HFF-Myc (cell line): ENCODE measurements around the gene TTC9.

ENCODE experiments used
- DNase-seq: peaks from one replicate; pipeline ENCODE4 v3.0.0-alpha.2; 2011; ENCODE audit warnings: low read depth; ENCODE audit errors: extremely low read depth
- H3K4me3 ChIP-seq: replicated peaks from 2 replicates; pipeline ENCODE4 v1.5.1; 2011; ENCODE audit warnings: low read depth, mild to moderate bottlenecking, control low read depth, low read length
- CTCF ChIP-seq: IDR thresholded peaks from 2 replicates; pipeline ENCODE4 v1.5.1; 2012; ENCODE audit warnings: mild to moderate bottlenecking, low read depth, low read length, control low read depth; ENCODE audit errors: missing control alignments

TTC9 gene

GRCh38 chr14:70653662-70654061 is 11.9 kb downstream of the TTC9 start:
- TF ChIP-seq CTCF = no peak
- no peak overlapping the region for H3K4me3 ChIP-seq

GRCh38 chr14:70654632-70655031 is 12.9 kb downstream of the TTC9 start:
- DNase-seq = no peak
- no peak overlapping the region for H3K4me3 ChIP-seq
- TF ChIP-seq CTCF = no peak

More at GRCh38 chr14:70653662-70654061, 11.9 kb downstream of the TTC9 start:
- no peak for DNase-seq

GRCh38 chr14:70655110-70655826 is 13.6 kb downstream of the TTC9 start:
- H3K4me3 ChIP-seq = no peak overlapping the region
- no peak for DNase-seq
- TF ChIP-seq CTCF = no peak

GRCh38 chr14:70658899-70659298 is 17.2 kb downstream of the TTC9 start:
- H3K4me3 ChIP-seq = no peak overlapping the region
- TF ChIP-seq CTCF = no peak
- DNase-seq = no peak

- H3K4me3 ChIP-seq = no peak overlapping the region
- no peak for DNase-seq
Measured at GRCh38 chr14:70660967-70661893, 19.5 kb downstream of the TTC9 start.

GRCh38 chr14:70662080-70662479 is 20.4 kb downstream of the TTC9 start:
- no peak for TF ChIP-seq CTCF
- no peak for DNase-seq
- H3K4me3 ChIP-seq = no peak overlapping the region

More at GRCh38 chr14:70660967-70661893, 19.5 kb downstream of the TTC9 start:
- no peak for TF ChIP-seq CTCF
